ENCODE measurements around the gene RNF6.
A peak's percentile ranks its signal among the peaks of the same experiment; 100 is the strongest.

Gene RNF6

DNA sequence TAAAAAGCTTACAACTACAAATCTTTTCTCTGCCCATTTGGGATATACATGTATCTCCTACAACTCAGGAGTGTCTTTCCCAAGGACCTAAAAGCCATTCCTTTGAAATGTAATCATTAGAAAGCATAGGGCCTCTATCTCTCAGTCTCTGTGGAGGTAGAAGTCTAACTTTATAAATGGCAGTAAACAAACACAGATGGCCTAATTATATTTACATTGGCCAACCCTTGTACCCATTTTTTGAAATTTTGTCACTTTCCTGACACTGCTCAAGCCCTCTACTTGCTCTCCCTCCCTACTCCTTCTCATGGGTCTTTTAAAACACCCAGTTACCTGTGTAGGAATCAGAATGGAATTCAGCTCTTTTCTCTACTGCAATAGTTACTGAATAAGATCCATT lies 24.8 kb downstream of the RNF6 start:
- no peak for DNase-seq (ENCODE audit: extremely low read depth, low read depth)
- no peak for TF ChIP-seq CTCF (IDR thresholded peaks at IDR 0.05; ENCODE audit: low read depth, low read length, missing control alignments)
- H3K4me3 ChIP-seq (replicated peaks; ENCODE audit: low read depth, low read length), result no peak overlapping the region

DNA sequence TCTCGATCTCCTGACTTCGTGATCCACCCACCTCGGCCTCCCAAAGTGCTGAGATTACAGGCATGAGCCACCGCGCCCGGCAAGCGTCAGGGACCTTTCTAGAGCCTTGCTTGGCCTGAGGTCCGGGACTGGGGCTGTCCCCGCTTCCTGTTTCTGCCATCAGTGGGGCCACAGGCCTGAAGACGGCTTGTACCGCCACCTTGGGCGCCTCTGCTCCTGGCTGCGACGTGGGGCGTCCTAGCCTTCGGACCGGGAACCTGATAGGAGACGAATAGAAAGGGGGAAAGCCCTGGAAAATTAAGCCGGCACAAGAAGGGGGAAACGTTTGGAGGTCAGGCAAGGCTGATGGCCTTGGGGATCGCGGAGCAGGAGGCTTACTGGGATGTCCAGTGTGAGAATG lies 35.1 kb downstream of the RNF6 start:
- no peak for TF ChIP-seq CTCF (IDR thresholded peaks at IDR 0.05; ENCODE audit: low read depth, low read length, missing control alignments)
- DNase-seq (ENCODE audit: extremely low read depth, low read depth), result no peak
- peak overlapping the region; percentile 54 for H3K4me3 ChIP-seq (replicated peaks; ENCODE audit: low read depth, low read length)

DNA sequence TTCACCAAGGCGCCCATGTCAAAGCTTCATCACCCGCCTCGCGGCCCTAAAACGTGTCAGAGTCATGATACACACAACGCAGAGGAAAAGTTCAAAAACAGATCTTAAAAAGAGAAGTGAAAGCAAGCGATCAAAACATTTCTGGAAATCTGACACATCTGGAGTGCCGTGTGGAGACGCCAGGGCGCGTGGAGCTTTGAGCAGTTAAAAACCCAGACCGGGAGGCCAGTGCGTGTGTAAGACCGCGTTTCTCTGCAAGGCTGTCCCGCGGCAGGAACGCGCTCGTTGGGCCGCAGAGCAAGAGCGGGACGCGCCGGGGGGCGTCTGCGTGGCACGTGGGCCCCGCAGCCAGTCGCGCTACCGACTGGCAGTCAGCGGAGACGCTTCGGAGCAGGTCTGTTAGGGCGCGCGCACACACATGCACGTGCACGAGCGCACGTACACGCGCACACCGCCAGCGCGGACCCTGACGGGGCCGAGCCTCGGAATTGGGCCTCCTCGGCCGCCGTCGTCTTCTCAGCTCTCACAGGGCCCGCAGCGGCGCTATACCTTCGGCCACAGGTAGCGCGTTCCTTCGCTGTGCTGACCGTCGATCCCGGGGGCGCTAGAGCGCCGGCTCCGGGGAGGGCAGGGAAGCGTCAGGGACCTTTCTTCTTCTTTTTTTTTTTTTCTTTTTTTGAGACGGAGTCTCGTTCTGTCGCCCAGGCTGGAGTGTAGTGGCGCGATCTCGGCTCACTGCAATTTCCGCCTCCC lies 35.8 kb downstream of the RNF6 start:
- peak; percentile 65 for DNase-seq (ENCODE audit: extremely low read depth, low read depth)
- peak; percentile 44 for TF ChIP-seq CTCF (IDR thresholded peaks at IDR 0.05; ENCODE audit: low read depth, low read length, missing control alignments)
- peak overlapping the region; percentile 54 for H3K4me3 ChIP-seq (replicated peaks; ENCODE audit: low read depth, low read length)

- no peak for DNase-seq (ENCODE audit: extremely low read depth, low read depth)
- peak overlapping the region; percentile 54 for H3K4me3 ChIP-seq (replicated peaks; ENCODE audit: low read depth, low read length)
- TF ChIP-seq CTCF (IDR thresholded peaks at IDR 0.05; ENCODE audit: low read depth, low read length, missing control alignments), result no peak
These were observed 36.4 kb downstream of the RNF6 start for GRCh38 chr13:26185720-26186117.

DNA sequence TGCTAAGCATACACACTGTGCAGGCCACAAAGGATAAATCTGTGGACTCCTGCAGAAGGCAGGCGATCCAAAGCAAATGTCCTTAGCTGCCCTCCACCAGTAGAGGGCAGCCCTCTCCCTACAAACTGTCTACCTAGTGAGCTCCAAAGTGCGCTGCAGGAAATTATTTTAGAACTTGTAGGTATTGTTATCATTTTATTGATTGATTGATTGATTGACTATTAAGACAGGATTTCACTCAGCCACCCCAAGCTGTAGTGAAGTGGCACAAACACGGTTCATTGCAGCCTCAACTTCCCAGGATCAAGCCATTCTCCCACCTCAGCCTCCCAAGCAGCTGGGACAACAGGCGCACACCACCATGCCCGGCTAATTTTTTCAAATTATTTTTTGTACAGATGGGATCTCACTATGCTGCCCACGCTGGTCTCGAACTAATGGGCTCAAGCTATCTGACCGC lies 37.3 kb downstream of the RNF6 start:
- peak; percentile 87 for TF ChIP-seq CTCF (IDR thresholded peaks at IDR 0.05; ENCODE audit: low read depth, low read length, missing control alignments)
- DNase-seq (ENCODE audit: extremely low read depth, low read depth), result peak; percentile 30
- H3K4me3 ChIP-seq (replicated peaks; ENCODE audit: low read depth, low read length), result no peak overlapping the region

GRCh38 chr13:26183416-26183815 lies 38.7 kb downstream of the RNF6 start:
- TF ChIP-seq CTCF (IDR thresholded peaks at IDR 0.05; ENCODE audit: low read depth, low read length, missing control alignments), result no peak
- no peak for DNase-seq (ENCODE audit: extremely low read depth, low read depth)
- no peak overlapping the region for H3K4me3 ChIP-seq (replicated peaks; ENCODE audit: low read depth, low read length)

GRCh38 chr13:26179344-26179743 lies 42.8 kb downstream of the RNF6 start:
- no peak for TF ChIP-seq CTCF (IDR thresholded peaks at IDR 0.05; ENCODE audit: low read depth, low read length, missing control alignments)
- no peak overlapping the region for H3K4me3 ChIP-seq (replicated peaks; ENCODE audit: low read depth, low read length)
- no peak for DNase-seq (ENCODE audit: extremely low read depth, low read depth)

All from HFF-Myc (cell line).